HepG2 (cell line): ENCODE data around the gene BMI1. TPM values are rescaled to one million over a fixed set of nuclear protein-coding genes. Genes with fewer than 3 reads are reported as not detected.

Experiments
- ATAC-seq: fragments of 200-7000 bp; cut with Tn5 transposase; 3 replicates; pipeline ENCODE4 v1.9.1; 2020; ENCODE audit warnings: mild to moderate bottlenecking, moderate library complexity
- BruUV-seq: library from RNA; stranded (reverse); fragments of 400-500 nt; replicated peaks from 2 replicates; lab custom pipeline; 2021; lab: Mats Ljungman, UMichigan
- CTCF ChIA-PET: fragments of 300-600 bp; formaldehyde crosslinking; extraction: SDS; loops from one replicate; lab custom pipeline; 2021; ENCODE audit warnings: low total read pairs, inconsistent platforms, low intra/inter-chr PET ratio; lab: Yijun Ruan, JAX
- POLR2A ChIA-PET: fragments of 350-600 bp; sonication (Branson Sonifier 250); formaldehyde crosslinking; loops from one replicate; lab custom pipeline; 2020; ENCODE audit warnings: antibody characterized with exemption, inconsistent platforms; lab: Yijun Ruan, JAX
- DNase-seq: peaks from one replicate; pipeline ENCODE4 v3.0.0-alpha.2; 2015; ENCODE audit warnings: low spot score
- FAIRE-seq: peaks from 3 replicates; lab custom pipeline; 2011; peaks lifted over from hg19 to GRCh38; lab: Jason Lieb, UNC
- H2AFZ ChIP-seq: one replicate; pipeline ENCODE4 v1.6.1; 2011; ENCODE audit warnings: low read length, inconsistent platforms
- H3K27ac ChIP-seq: fragments of 300-600 bp; 3 replicates; pipeline ENCODE4 v1.8.0; 2011; ENCODE audit warnings: mixed run types, mild to moderate bottlenecking, mixed read lengths, low read length, inconsistent platforms; ENCODE audit not compliant: insufficient read depth; ENCODE audit errors: extremely low read length
- H3K27me3 ChIP-seq, 2 experiments: fragments of 200-600 bp in 1 of 2; 2 replicates in 1 of 2; 3 replicates in 1 of 2; pipeline versions ENCODE4 v1.6.0 to v1.8.0; 2011; ENCODE audit warnings: low read length in 2 of 2, mild to moderate bottlenecking in 2 of 2, moderate library complexity in 2 of 2, inconsistent platforms in 1 of 2; ENCODE audit not compliant: insufficient read depth in 2 of 2, control insufficient read depth in 1 of 2
- H3K36me3 ChIP-seq, 2 experiments: fragments of 200-600 bp in 1 of 2; replicated peaks in 1 of 2; 2 replicates in 1 of 2; 3 replicates in 1 of 2; pipeline versions ENCODE4 v1.5.1 to v1.8.0; 2011; ENCODE audit warnings: low read length in 2 of 2, inconsistent platforms in 1 of 2; ENCODE audit not compliant: insufficient read depth in 2 of 2, control insufficient read depth in 1 of 2
- H3K4me1 ChIP-seq: 2 replicates; pipeline ENCODE4 v1.5.1; 2012; ENCODE audit warnings: low read length, inconsistent platforms; ENCODE audit not compliant: insufficient read depth
- H3K4me2 ChIP-seq: 2 replicates; pipeline ENCODE4 v1.6.0; 2011; ENCODE audit warnings: low read depth, low read length, inconsistent platforms
- H3K4me3 ChIP-seq, 3 experiments: fragments of 200-600 bp in 1 of 3; sonication (generic), shearing (Covaris generic) in 1 of 3; replicated peaks in 1 of 3; 2 replicates each; pipeline ENCODE4 v1.5.1; 2011 to 2016; ENCODE audit warnings: low read length in 3 of 3, inconsistent platforms in 2 of 3, low read depth in 2 of 3, mild to moderate bottlenecking in 2 of 3, control low read depth in 1 of 3, mixed read lengths in 1 of 3; ENCODE audit not compliant: insufficient read depth in 1 of 3
- H3K79me2 ChIP-seq: one replicate; pipeline ENCODE4 v1.6.1; 2011; ENCODE audit warnings: low read length, inconsistent platforms; ENCODE audit not compliant: insufficient read depth
- H3K9ac ChIP-seq: 2 replicates; pipeline ENCODE4 v1.6.0; 2011; ENCODE audit warnings: mild to moderate bottlenecking, low read depth, low read length, inconsistent platforms; ENCODE audit not compliant: insufficient read depth
- H3K9me3 ChIP-seq: 2 replicates; pipeline ENCODE4 v1.5.1; 2012; ENCODE audit warnings: mild to moderate bottlenecking, low read length
- H4K20me1 ChIP-seq: 2 replicates; pipeline ENCODE4 v1.6.0; 2011; ENCODE audit warnings: inconsistent platforms, mild to moderate bottlenecking, low read length, moderate library complexity; ENCODE audit not compliant: insufficient read depth
- AGO1 ChIP-seq: fragments of 200-400 bp; formaldehyde crosslinking; IDR thresholded peaks from 2 replicates; pipeline ENCODE4 v1.6.1; 2017; ENCODE audit warnings: mild to moderate bottlenecking, low read depth, low read length, moderate library complexity; ENCODE audit not compliant: poor library complexity, severe bottlenecking
- GPN1 ChIP-seq: sonication (generic); formaldehyde crosslinking; IDR thresholded peaks from 2 replicates; pipeline ENCODE4 v1.5.1; 2020; ENCODE audit warnings: missing genetic modification reagents, borderline replicate concordance
- KAT2B ChIP-seq: fragments of 150-350 bp; IDR thresholded peaks from 2 replicates; pipeline ENCODE4 v1.6.1; 2014; ENCODE audit warnings: low read depth, low read length, borderline replicate concordance
- NFRKB ChIP-seq: fragments of 450-650 bp; IDR thresholded peaks from 2 replicates; pipeline ENCODE4 v1.6.1; 2017
- PRPF4 ChIP-seq: fragments of 200-400 bp; formaldehyde crosslinking; IDR thresholded peaks from 2 replicates; pipeline ENCODE4 v1.6.1; 2016; ENCODE audit warnings: low read length, low read depth; ENCODE audit not compliant: poor library complexity, severe bottlenecking
- SOX5 ChIP-seq: IDR thresholded peaks from 2 replicates; pipeline ENCODE4 v1.6.1; 2016; ENCODE audit warnings: borderline replicate concordance
- TBL1XR1 ChIP-seq: fragments of 150-350 bp; IDR thresholded peaks from 2 replicates; pipeline ENCODE4 v1.6.1; 2014; ENCODE audit warnings: borderline replicate concordance, low read length; ENCODE audit not compliant: partially characterized antibody
- TCF12 ChIP-seq, 2 experiments: fragments of 450-650 bp in 1 of 2; sonication (generic) in 1 of 2; formaldehyde crosslinking in 1 of 2; IDR thresholded peaks; 2 replicates each; pipeline versions ENCODE4 v1.6.1 to v1.8.0; 2017 to 2022; ENCODE audit warnings: antibody characterized with exemption in 1 of 2, mild to moderate bottlenecking in 1 of 2, missing genetic modification reagents in 1 of 2, moderate library complexity in 1 of 2
- ZBTB42 ChIP-seq: sonication (generic); formaldehyde crosslinking; IDR thresholded peaks from 2 replicates; pipeline ENCODE4 v1.5.0; 2020; ENCODE audit warnings: mild to moderate bottlenecking, missing genetic modification reagents
- ZNF609 ChIP-seq: sonication (generic); formaldehyde crosslinking; IDR thresholded peaks from 2 replicates; pipeline ENCODE4 v1.4.0; 2020; ENCODE audit warnings: mild to moderate bottlenecking, missing genetic modification reagents, borderline replicate concordance
- ZNF660 ChIP-seq: sonication (generic); formaldehyde crosslinking; IDR thresholded peaks from 2 replicates; pipeline ENCODE4 v1.5.1; 2020; ENCODE audit warnings: mild to moderate bottlenecking, low read depth, missing genetic modification reagents, borderline replicate concordance
- whole genome bisulfite sequencing: methylation state at CpG from one replicate; pipeline ENCODE4 v1.1.6; 2017; ENCODE audit warnings: low lambda C conversion rate; 5-methylcytosine and 5-hydroxymethylcytosine counted together
- in situ Hi-C: cut with HindIII; loops from 2 replicates; pipeline ENCODE4 v1.10.0; 2017; ENCODE audit warnings: low pct_unique_long_range_greater_than_20kb; ENCODE audit not compliant: extremely low pct_ligation_motif_present
- intact Hi-C: fragments of 100-400 bp; cut with micrococcal nuclease; formaldehyde crosslinking; loops from one replicate; pipeline ENCODE4 v1.10.0; 2022; ENCODE audit not compliant: unreplicated experiment
- polyA plus RNA-seq, 8 experiments: library from polyadenylated mRNA; depleted of rRNA in 3 of 8; stranded (reverse) in 7 of 8; unstranded in 1 of 8; fragments of >200 nt; fragmentation: Illumina TruSeq in 4 of 8; extraction: Trizol in 4 of 8; gene quantifications; 2 replicates each; pipeline versions ENCODE4 v1.2.1 to v1.2.3, GENCODE V29; 2011 to 2016; ENCODE audit warnings: low read depth in 4 of 8, missing spikeins in 1 of 8, mixed read lengths in 1 of 8; ENCODE audit not compliant: insufficient read depth in 1 of 8
- total RNA-seq, 5 experiments: library from RNA; depleted of rRNA; stranded (reverse); fragments of >200 nt; fragmentation: Illumina TruSeq; extraction: Trizol; gene quantifications; 2 replicates each; pipeline ENCODE4 v1.2.3, GENCODE V29; 2016; ENCODE audit warnings: low read depth in 1 of 5

BMI1 gene
- total and polyA plus RNA-seq, 2 of the 13 experiments (the other 11 are each of a cell fraction or from before 2014, with no cell fraction given): 30.5 to 44.0 TPM

DNA sequence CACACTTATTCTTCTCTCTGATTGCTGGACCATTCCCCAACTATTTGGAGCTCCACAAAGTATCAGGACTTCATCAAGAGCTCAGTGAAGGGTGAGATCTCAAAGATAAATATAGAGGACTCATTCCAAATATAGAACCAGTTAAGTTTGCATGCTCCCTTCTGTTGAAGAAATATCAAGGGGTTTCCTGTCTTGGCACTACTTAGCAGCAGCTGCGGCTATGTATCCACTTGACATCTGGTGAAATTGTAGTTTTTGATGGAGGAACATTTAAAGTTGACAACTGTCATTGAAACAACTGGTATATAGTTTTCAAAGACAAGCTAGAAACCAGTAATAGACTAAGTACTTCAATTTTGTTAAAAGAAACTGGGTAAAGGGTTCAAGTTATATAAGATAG is 23.4 kb downstream of the BMI1 start:
- H3K79me2 ChIP-seq: no peaks in the 10 kb centered on the region
- no peaks in the 10 kb centered on the region for H4K20me1 ChIP-seq
- TF ChIP-seq PRPF4: no peak
- TF ChIP-seq GPN1: no peak
- POLR2A ChIA-PET: no interaction called here
- no peaks in the 10 kb centered on the region for H3K36me3 ChIP-seq
- in situ Hi-C loops (no loop called here), intact Hi-C loops (loop anchor here (5.0 kb wide), 1 partner anchor 93 kb away; no protein-coding TSS in a partner anchor)
- no peak overlapping the region for H2AFZ ChIP-seq
- H3K4me2 ChIP-seq: no peak overlapping the region
- peaks cover 12% of the 10 kb centered on the region for H3K4me1 ChIP-seq
- H3K27me3 ChIP-seq: peaks cover 1 to 18% of the 10 kb centered on the region in 2 experiments; a peak in 2 of 5 replicates
- no peaks in the 10 kb centered on the region for H3K9me3 ChIP-seq
- CTCF ChIA-PET: no interaction called here
- WGBS: 43% methylated on average over 1 of the region's 1 CpG
- no peak overlapping the region for H3K27ac ChIP-seq
- no peak for DNase-seq
- FAIRE-seq: no peak
- no TSS peak for BruUV-seq
- no peak overlapping the region for H3K9ac ChIP-seq
- no peak for ATAC-seq
- H3K4me3 ChIP-seq: no peak overlapping the region

DNA sequence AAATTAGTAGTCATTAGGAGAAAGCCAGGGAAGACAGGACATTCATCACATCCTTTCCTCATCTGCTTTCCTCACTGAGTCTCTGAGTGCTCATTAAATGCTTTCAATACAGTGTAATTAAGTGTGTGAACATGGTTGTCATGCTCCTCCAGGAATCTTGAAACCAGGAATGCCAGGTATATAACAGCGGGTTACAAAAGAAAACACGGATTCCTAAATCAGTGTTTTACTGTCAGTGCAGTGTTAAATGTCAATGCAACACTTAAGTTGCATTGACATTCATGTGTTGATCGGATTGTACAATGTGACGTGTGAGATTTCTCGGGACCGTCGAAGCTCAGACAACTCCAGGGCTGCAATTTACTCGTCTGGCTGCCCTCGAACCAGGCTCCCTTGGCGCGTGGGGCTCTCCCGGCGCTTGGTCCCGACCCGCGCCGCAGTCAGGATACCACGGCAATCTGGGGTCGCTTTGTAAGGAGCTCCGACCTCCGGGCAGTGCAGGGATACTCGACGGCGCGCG is 23.9 kb downstream of the BMI1 start:
- ATAC-seq: no peak
- ChIA-PET POLR2A (no interaction called here), CTCF (no interaction called here)
- BruUV-seq: no TSS peak
- Histone ChIP-seq H2AFZ (no peak overlapping the region), H3K79me2 (no peaks in the 10 kb centered on the region), H3K27ac (no peak overlapping the region), H3K4me2 (no peak overlapping the region), H3K4me1 (peaks cover 8% of the 10 kb centered on the region), H3K9me3 (no peaks in the 10 kb centered on the region), H4K20me1 (no peaks in the 10 kb centered on the region), H3K27me3 (peaks cover 1 to 16% of the 10 kb centered on the region in 2 experiments; a peak in 2 of 5 replicates), H3K4me3 (no peak overlapping the region), H3K9ac (no peak overlapping the region), H3K36me3 (no peaks in the 10 kb centered on the region)
- in situ Hi-C loops (no loop called here), intact Hi-C loops (loop anchor here (5.0 kb wide), 1 partner anchor 92 kb away; no protein-coding TSS in a partner anchor)
- 87% methylated on average over 10 of the region's 26 CpGs for WGBS
- DNase-seq: no peak
- no peak for FAIRE-seq
- TF ChIP-seq AGO1 (no peak), NFRKB (no peak), ZNF660 (CRISPR knock-in tag) (no peak), ZNF609 (no peak), TBL1XR1 (no peak), ZBTB42 (CRISPR knock-in tag) (no peak), KAT2B (no peak), TCF12 (IDR thresholded peaks at IDR 0.05) (no peak), TCF12 (CRISPR knock-in tag; IDR thresholded peaks at IDR 0.05) (no peak), SOX5 (CRISPR knock-in tag) (no peak)
